ENCODE data around the gene IQGAP2. TPM values are rescaled to one million over a fixed set of nuclear protein-coding genes. Genes with fewer than 3 reads are reported as not detected.

Gene IQGAP2
- total and polyA plus RNA-seq, 2 of the 8 experiments (the other 6 are each of a cell fraction or from before 2014, with no cell fraction given), result 19.7 to 66.0 TPM

- no peak overlapping the region for H2BK5ac ChIP-seq (ENCODE audit: low read depth, low read length)
- no peaks in the 10 kb centered on the region for H3K79me2 ChIP-seq (ENCODE audit: control insufficient read depth in 1 of 2, insufficient read depth in 2 of 2, low read length in 2 of 2)
- TF ChIP-seq RXRA (IDR thresholded peaks at IDR 0.05; ENCODE audit: insufficient read depth, low read depth, low read length) (no peak), SRF (IDR thresholded peaks at IDR 0.05; ENCODE audit: low read depth, low read length) (no peak), MAFK (IDR thresholded peaks at IDR 0.05; ENCODE audit: low read depth, low read length) (no peak), TCF12 (IDR thresholded peaks at IDR 0.05; ENCODE audit: low read depth, low read length) (no peak), BCL11A (IDR thresholded peaks at IDR 0.05; ENCODE audit: low read depth in 2 of 2, low read length in 2 of 2) (no peak), ATF3 (IDR thresholded peaks at IDR 0.05; ENCODE audit: insufficient read depth, low read depth, low read length) (no peak), CBX5 (IDR thresholded peaks at IDR 0.05; ENCODE audit: low read depth, low read length) (no peak), YY1 (IDR thresholded peaks at IDR 0.05; ENCODE audit: low read depth, low read length) (no peak), SIX5 (IDR thresholded peaks at IDR 0.05; ENCODE audit: low read depth, low read length) (no peak), SAP30 (IDR thresholded peaks at IDR 0.05; ENCODE audit: insufficient read depth, insufficient replicate concordance, low read length) (no peak), TEAD4 (IDR thresholded peaks at IDR 0.05; ENCODE audit: low read depth, low read length) (no peak), SUZ12 (IDR thresholded peaks at IDR 0.05; ENCODE audit: low read length) (no peak), HDAC6 (IDR thresholded peaks at IDR 0.05; ENCODE audit: low read depth, low read length) (no peak), EP300 (IDR thresholded peaks at IDR 0.05; ENCODE audit: borderline replicate concordance in 1 of 2, low read depth in 2 of 2, low read length in 2 of 2) (no peak)
- H4K20me1 ChIP-seq (replicated peaks in 1 of 2; ENCODE audit: control insufficient read depth in 1 of 2, insufficient read depth in 2 of 2, low read length in 2 of 2), result no peaks in the 10 kb centered on the region
- no peaks in the 10 kb centered on the region for H3K23me2 ChIP-seq (ENCODE audit: low read depth, low read length)
- H3K23ac ChIP-seq (ENCODE audit: insufficient read length), result no peak overlapping the region
- H3K27me3 ChIP-seq (replicated peaks in 1 of 4; ENCODE audit: control insufficient read depth in 3 of 4, extremely low read depth in 1 of 4, insufficient read depth in 3 of 4, low read length in 3 of 4), result no peaks in the 10 kb centered on the region
- H4K91ac ChIP-seq (replicated peaks; ENCODE audit: insufficient read length, low read length), result no peak overlapping the region
- no peak overlapping the region for H3K14ac ChIP-seq (ENCODE audit: insufficient read length)
- CTCF ChIA-PET (ENCODE audit: partially characterized antibody), result interaction anchor here (1.0 to 2.3 kb wide), 4 partner anchors 9 to 25 kb away, joined by 3 to 15 read pairs (median 4); no protein-coding TSS in a partner anchor
- H3K9ac ChIP-seq (replicated peaks in 1 of 4; ENCODE audit: extremely low read depth in 1 of 4, low read depth in 3 of 4, low read length in 3 of 4), result no peak overlapping the region
- H3K79me1 ChIP-seq (ENCODE audit: low read depth, low read length), result no peaks in the 10 kb centered on the region
- no peak overlapping the region for H2AK5ac ChIP-seq (ENCODE audit: low read depth, low read length)
- no peak overlapping the region for H3K4ac ChIP-seq (replicated peaks; ENCODE audit: insufficient read length, low read depth, low read length)
- WGBS, 2 experiments (ENCODE audit: extremely low coverage in 1 of 2, insufficient coverage in 1 of 2, insufficient read length in 1 of 2, insufficient replicate concordance in 2 of 2, low coverage in 1 of 2, low lambda C conversion rate in 2 of 2, missing lambda C conversion rate in 1 of 2), result 81% methylated on average over 2 of the region's 2 CpGs; no CpG with 5 or more reads in 1 of the 2 experiments
- DNase-seq (ENCODE audit: low read depth in 1 of 2, low spot score in 2 of 2) (no peak), FAIRE-seq (no peak)
- POLR2A ChIA-PET (ENCODE audit: partially characterized antibody), result no interaction called here
- no peak overlapping the region for H3K4me2 ChIP-seq (ENCODE audit: insufficient read depth in 1 of 2, low read depth in 2 of 2, low read length in 2 of 2)
- H3K27ac ChIP-seq (ENCODE audit: low read depth, low read length), result no peak overlapping the region
- H4K5ac ChIP-seq (ENCODE audit: insufficient read length, low read depth, low read length), result no peak overlapping the region
- H4K8ac ChIP-seq (ENCODE audit: extremely low read depth, insufficient read depth, low read length), result no peak overlapping the region
- no peak overlapping the region for H2BK120ac ChIP-seq (replicated peaks; ENCODE audit: low read depth, low read length)
- no peak overlapping the region for H2BK20ac ChIP-seq (ENCODE audit: low read length)
- H3K4me1 ChIP-seq (replicated peaks in 1 of 4; ENCODE audit: control insufficient read depth in 3 of 4, insufficient read depth in 4 of 4, low read length in 3 of 4), result no peaks in the 10 kb centered on the region
- H3K56ac ChIP-seq (replicated peaks; ENCODE audit: insufficient read length, low read depth, low read length), result no peak overlapping the region
- no peak overlapping the region for H2BK12ac ChIP-seq (ENCODE audit: low read depth, low read length)
- H2AFZ ChIP-seq (ENCODE audit: low read length), result no peak overlapping the region
- H3K9me3 ChIP-seq (ENCODE audit: insufficient read depth in 2 of 2, low read depth in 1 of 2, low read length in 1 of 2), result no peaks in the 10 kb centered on the region
- no peak overlapping the region for H3K18ac ChIP-seq (ENCODE audit: extremely low read depth, low read length)
- peaks cover 0 to 3% (median 0%) of the 10 kb centered on the region in 4 experiments; a peak in 2 of 8 replicates for H3K36me3 ChIP-seq (ENCODE audit: control insufficient read depth in 2 of 4, insufficient read depth in 4 of 4, low read length in 3 of 4)
- H2BK15ac ChIP-seq (ENCODE audit: low read length), result no peak overlapping the region
- H3K4me3 ChIP-seq (ENCODE audit: extremely low read depth in 1 of 4, insufficient read depth in 2 of 4, low read depth in 3 of 4, low read length in 4 of 4), result no peak overlapping the region
Observed at GRCh38 chr5:76615759-76616158, 212.7 kb downstream of the IQGAP2 start.

Data from H1 (cell line).